K562 (cell line): ENCODE results near the gene DGUOK. TPM values are rescaled to one million over a fixed set of nuclear protein-coding genes. Genes with fewer than 3 reads are reported as not detected.

ENCODE experiments used
- ARID4B ChIP-seq: sonication (generic); formaldehyde crosslinking; IDR thresholded peaks from 2 replicates; pipeline ENCODE4 v1.8.0; 2022; ENCODE audit warnings: mild to moderate bottlenecking, missing genetic modification reagents
- BRCA1 ChIP-seq, 2 experiments: fragments of 450-650 bp in 1 of 2; sonication (generic) in 1 of 2; formaldehyde crosslinking in 1 of 2; IDR thresholded peaks; 2 replicates each; pipeline versions ENCODE4 v1.5.0 to v1.6.1; 2017 to 2020; ENCODE audit warnings: mild to moderate bottlenecking in 1 of 2, missing genetic modification reagents in 1 of 2
- DNMT1 ChIP-seq: fragments of 450-650 bp; IDR thresholded peaks from 2 replicates; pipeline ENCODE4 v1.6.1; 2016; ENCODE audit warnings: antibody characterized with exemption, mild to moderate bottlenecking
- E2F8 ChIP-seq: fragments of 450-650 bp; IDR thresholded peaks from 2 replicates; pipeline ENCODE4 v1.7.1; 2018; ENCODE audit warnings: mild to moderate bottlenecking, low read depth; ENCODE audit not compliant: partially characterized antibody
- FOXK2 ChIP-seq, 2 experiments: fragments of 450-650 bp; IDR thresholded peaks in 1 of 2; conservative IDR thresholded peaks in 1 of 2; 2 replicates each; pipeline ENCODE4 v1.6.1; 2016; ENCODE audit warnings: low read depth in 2 of 2, mild to moderate bottlenecking in 1 of 2
- GMEB1 ChIP-seq: fragments of 250-450 bp; sonication (Bioruptor Pico); IDR thresholded peaks from 2 replicates; pipeline ENCODE4 v1.4.0; 2020; ENCODE audit warnings: mild to moderate bottlenecking
- HDAC1 ChIP-seq, 2 experiments: fragments of 450-650 bp; IDR thresholded peaks; 2 replicates each; pipeline ENCODE4 v1.6.1; 2016 to 2017; ENCODE audit warnings: inconsistent platforms in 1 of 2, mild to moderate bottlenecking in 1 of 2, moderate library complexity in 1 of 2
- MAFF ChIP-seq: IDR thresholded peaks from 2 replicates; pipeline ENCODE4 v1.6.1; 2012; ENCODE audit warnings: low read length, improper control_type of control experiment
- MIER1 ChIP-seq: fragments of 450-650 bp; IDR thresholded peaks from 2 replicates; pipeline ENCODE4 v1.6.1; 2016; ENCODE audit warnings: antibody characterized with exemption, mild to moderate bottlenecking, low read depth
- MTA2 ChIP-seq: fragments of 450-650 bp; IDR thresholded peaks from 2 replicates; pipeline ENCODE4 v1.6.1; 2016; ENCODE audit warnings: low read depth
- NONO ChIP-seq, 2 experiments: fragments of 200-400 bp in 1 of 2; fragments of 450-650 bp in 1 of 2; formaldehyde crosslinking in 1 of 2; IDR thresholded peaks; 2 replicates each; pipeline ENCODE4 v1.6.1; 2017; ENCODE audit warnings: low read depth in 2 of 2, mild to moderate bottlenecking in 2 of 2, moderate library complexity in 2 of 2, low read length in 1 of 2
- RFX7 ChIP-seq: fragments of 250-450 bp; sonication (Bioruptor Pico); IDR thresholded peaks from 2 replicates; pipeline ENCODE4 v1.5.1; 2021; ENCODE audit warnings: mild to moderate bottlenecking
- SAFB2 ChIP-seq: fragments of 200-400 bp; formaldehyde crosslinking; IDR thresholded peaks from 2 replicates; pipeline ENCODE4 v1.6.1; 2018; ENCODE audit warnings: borderline replicate concordance, low read length, low read depth, moderate library complexity; ENCODE audit not compliant: severe bottlenecking
- THRB ChIP-seq: fragments of 450-650 bp; formaldehyde crosslinking; conservative IDR thresholded peaks from 2 replicates; pipeline ENCODE4 v1.4.0; 2022; ENCODE audit warnings: mild to moderate bottlenecking, missing genetic modification characterization
- ZNF217 ChIP-seq: sonication (generic); formaldehyde crosslinking; IDR thresholded peaks from 2 replicates; pipeline ENCODE4 v1.8.0; 2022; ENCODE audit warnings: mild to moderate bottlenecking, missing genetic modification reagents
- ZNF444 ChIP-seq: fragments of 250-450 bp; sonication (Bioruptor Pico); IDR thresholded peaks from 2 replicates; pipeline ENCODE4 v1.4.0; 2020; ENCODE audit warnings: mild to moderate bottlenecking, moderate library complexity
- ZNF766 ChIP-seq: fragments of 200-800 bp; sonication (Bioruptor generic); conservative IDR thresholded peaks from 2 replicates; pipeline ENCODE4 v1.6.1; 2016; ENCODE audit warnings: missing genetic modification characterization, missing compliant biosample characterization
- polyA plus RNA-seq, 8 experiments: library from polyadenylated mRNA; depleted of rRNA in 4 of 8; stranded (reverse) in 5 of 8; unstranded in 3 of 8; fragments of >200 nt; fragmentation: Nextera tagmentation in 2 of 8; fragmentation: Illumina TruSeq in 1 of 8; extraction: Ambion mirVana in 2 of 8; extraction: Trizol in 1 of 8; gene quantifications; 2 replicates each; pipeline versions ENCODE4 v1.2.1 to v1.2.3, GENCODE V29; 2011 to 2014; ENCODE audit warnings: inconsistent platforms in 1 of 8, missing spikeins in 1 of 8
- total RNA-seq, 7 experiments: library from RNA; depleted of rRNA in 6 of 7; stranded (reverse); fragments of >200 nt in 6 of 7; fragmentation: Illumina TruSeq in 2 of 7; extraction: Trizol in 2 of 7; gene quantifications; 2 replicates each; pipeline versions ENCODE4 v1.2.1 to v1.2.3, GENCODE V29; 2011 to 2021; ENCODE audit warnings: low replicate concordance in 1 of 7

DGUOK gene
- total and polyA plus RNA-seq, 9 of the 15 experiments (the other 6 are each of a cell fraction or from before 2014, with no cell fraction given): 67.0 to 288 (median 126) TPM

GRCh38 chr2:73970850-73971471, 44.3 kb downstream of the DGUOK start (continued):
- TF ChIP-seq ZNF217 (CRISPR knock-in tag) (no peak), MAFF (no peak), FOXK2 (conservative IDR thresholded peaks at IDR 0.05 in 1 of 2, IDR thresholded peaks at IDR 0.05 in 1 of 2; ENCODE audit: low read depth in 2 of 2) (no peak; a peak in 1 of 4 replicates), ARID4B (CRISPR knock-in tag) (no peak), RFX7 (CRISPR knock-in tag) (no peak), DNMT1 (no peak), ZNF444 (no peak), HDAC1 (IDR thresholded peaks at IDR 0.05) (peak in 1 of 2 experiments; percentile 43; a peak in 1 of 4 replicates), E2F8 (no peak), NONO (IDR thresholded peaks at IDR 0.05; ENCODE audit: low read depth in 2 of 2, low read length in 1 of 2) (no peak), MTA2 (peak; percentile 69), SAFB2 (no peak), ZNF766 (CRISPR knock-in tag) (no peak), GMEB1 (CRISPR knock-in tag) (no peak), MIER1 (no peak), THRB (CRISPR knock-in tag) (no peak), BRCA1 (IDR thresholded peaks at IDR 0.05) (no peak), BRCA1 (CRISPR knock-in tag; IDR thresholded peaks at IDR 0.05) (no peak)
